ENCODE data around the gene DNAH11.

DNA sequence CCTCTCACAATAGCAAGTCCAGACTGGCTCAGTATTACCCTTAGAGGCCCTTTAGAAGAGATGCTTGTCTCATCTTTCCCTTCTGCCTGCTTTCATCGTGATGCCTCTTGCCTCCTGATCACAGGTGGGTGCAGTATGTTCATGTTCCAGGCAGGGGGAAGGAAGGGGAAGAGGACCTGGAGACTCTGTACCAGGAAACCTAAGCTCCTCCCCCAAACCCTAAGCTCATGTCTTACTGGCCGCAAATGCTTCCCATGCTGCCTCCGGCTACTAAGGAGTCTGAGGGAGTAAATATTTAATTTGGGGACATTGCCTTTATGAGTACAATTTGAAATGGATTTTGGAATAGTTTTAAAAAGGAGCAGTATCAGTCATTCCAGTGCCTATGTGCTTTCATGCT lies 210.2 kb downstream of the DNAH11 start:
- TF ChIP-seq POLR2AphosphoS5 (IDR thresholded peaks at IDR 0.05), result no peak
- TF ChIP-seq, protein P1, sequence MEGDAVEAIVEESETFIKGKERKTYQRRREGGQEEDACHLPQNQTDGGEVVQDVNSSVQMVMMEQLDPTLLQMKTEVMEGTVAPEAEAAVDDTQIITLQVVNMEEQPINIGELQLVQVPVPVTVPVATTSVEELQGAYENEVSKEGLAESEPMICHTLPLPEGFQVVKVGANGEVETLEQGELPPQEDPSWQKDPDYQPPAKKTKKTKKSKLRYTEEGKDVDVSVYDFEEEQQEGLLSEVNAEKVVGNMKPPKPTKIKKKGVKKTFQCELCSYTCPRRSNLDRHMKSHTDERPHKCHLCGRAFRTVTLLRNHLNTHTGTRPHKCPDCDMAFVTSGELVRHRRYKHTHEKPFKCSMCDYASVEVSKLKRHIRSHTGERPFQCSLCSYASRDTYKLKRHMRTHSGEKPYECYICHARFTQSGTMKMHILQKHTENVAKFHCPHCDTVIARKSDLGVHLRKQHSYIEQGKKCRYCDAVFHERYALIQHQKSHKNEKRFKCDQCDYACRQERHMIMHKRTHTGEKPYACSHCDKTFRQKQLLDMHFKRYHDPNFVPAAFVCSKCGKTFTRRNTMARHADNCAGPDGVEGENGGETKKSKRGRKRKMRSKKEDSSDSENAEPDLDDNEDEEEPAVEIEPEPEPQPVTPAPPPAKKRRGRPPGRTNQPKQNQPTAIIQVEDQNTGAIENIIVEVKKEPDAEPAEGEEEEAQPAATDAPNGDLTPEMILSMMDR (IDR thresholded peaks at IDR 0.05), result no peak
- no peak for TF ChIP-seq POLR2A (IDR thresholded peaks at IDR 0.05)

Data from upper lobe of left lung (tissue), 4 donors.